Fibroblast of the aortic adventitia (primary cell): ENCODE measurements around the gene KRT222. TPM values are rescaled to one million over a fixed set of nuclear protein-coding genes. Genes with fewer than 3 reads are reported as not detected.

Experiments
- DNase-seq: peaks from one replicate; pipeline ENCODE4 v3.0.0-alpha.2; 2010; ENCODE audit warnings: low read depth
- H3K4me3 ChIP-seq: 2 replicates; pipeline ENCODE4 v1.5.1; 2011; ENCODE audit warnings: low read depth, mild to moderate bottlenecking, control low read depth, low read length, moderate library complexity
- total RNA-seq: library from RNA; depleted of rRNA; stranded (reverse); fragments of >200 nt; gene quantifications from 2 replicates; pipeline ENCODE4 v1.2.3, GENCODE V29; 2012; ENCODE audit warnings: low replicate concordance
- TF ChIP-seq, protein P1 (sequence below): IDR thresholded peaks from 2 replicates; pipeline ENCODE4 v1.5.1; 2011; ENCODE audit warnings: mild to moderate bottlenecking, low read length, control low read depth, inconsistent platforms; ENCODE audit not compliant: insufficient read depth

The KRT222 gene
- total RNA-seq, 1 donor, result not detected

- TF ChIP-seq, protein P1, sequence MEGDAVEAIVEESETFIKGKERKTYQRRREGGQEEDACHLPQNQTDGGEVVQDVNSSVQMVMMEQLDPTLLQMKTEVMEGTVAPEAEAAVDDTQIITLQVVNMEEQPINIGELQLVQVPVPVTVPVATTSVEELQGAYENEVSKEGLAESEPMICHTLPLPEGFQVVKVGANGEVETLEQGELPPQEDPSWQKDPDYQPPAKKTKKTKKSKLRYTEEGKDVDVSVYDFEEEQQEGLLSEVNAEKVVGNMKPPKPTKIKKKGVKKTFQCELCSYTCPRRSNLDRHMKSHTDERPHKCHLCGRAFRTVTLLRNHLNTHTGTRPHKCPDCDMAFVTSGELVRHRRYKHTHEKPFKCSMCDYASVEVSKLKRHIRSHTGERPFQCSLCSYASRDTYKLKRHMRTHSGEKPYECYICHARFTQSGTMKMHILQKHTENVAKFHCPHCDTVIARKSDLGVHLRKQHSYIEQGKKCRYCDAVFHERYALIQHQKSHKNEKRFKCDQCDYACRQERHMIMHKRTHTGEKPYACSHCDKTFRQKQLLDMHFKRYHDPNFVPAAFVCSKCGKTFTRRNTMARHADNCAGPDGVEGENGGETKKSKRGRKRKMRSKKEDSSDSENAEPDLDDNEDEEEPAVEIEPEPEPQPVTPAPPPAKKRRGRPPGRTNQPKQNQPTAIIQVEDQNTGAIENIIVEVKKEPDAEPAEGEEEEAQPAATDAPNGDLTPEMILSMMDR, result no peak
- H3K4me3 ChIP-seq, result no peak overlapping the region
- no peak for DNase-seq
Measured at GRCh38 chr17:40607641-40608040, 57.3 kb downstream of the KRT222 start.

- no peak for DNase-seq
- TF ChIP-seq, protein P1, result no peak
- H3K4me3 ChIP-seq, result no peak overlapping the region
Measured at GRCh38 chr17:40606548-40607353, 58.2 kb downstream of the KRT222 start.

DNA sequence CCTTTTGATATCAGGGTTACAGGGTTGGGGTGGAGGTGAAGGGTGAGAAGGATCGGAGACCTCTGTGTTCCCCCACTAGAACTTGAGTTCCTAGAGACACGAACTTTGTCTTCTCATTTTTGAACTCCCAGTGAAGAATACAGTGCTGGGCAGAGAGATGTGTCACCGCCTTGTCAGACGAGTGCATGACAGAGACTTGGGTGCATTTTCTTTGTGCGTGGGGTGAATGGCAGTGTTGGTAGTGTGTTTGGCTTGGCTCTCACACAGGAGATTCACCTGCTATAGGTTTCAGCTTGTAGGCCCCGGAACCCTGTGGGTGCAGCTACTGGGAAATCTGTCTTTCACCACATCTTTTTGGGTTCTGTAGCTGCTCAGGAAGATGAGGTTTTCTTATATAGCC is 59.7 kb downstream of the KRT222 start:
- TF ChIP-seq, protein P1, result no peak
- no peak for DNase-seq

More for the DNA sequence above, 59.7 kb downstream of the KRT222 start:
- H3K4me3 ChIP-seq, result no peak overlapping the region

Other genes starting within 250 kb of the KRT222 start
- gene TOP2A, start 247.3 kb downstream of the KRT222 start, total RNA-seq, result 25.3 and 145 TPM in 2 replicates
- gene IGFBP4, start 221.7 kb downstream of the KRT222 start, total RNA-seq, result 314 and 706 TPM in 2 replicates
- gene TNS4, start 163.6 kb downstream of the KRT222 start, total RNA-seq, result not detected in 2 replicates
- gene CCR7, start 99.7 kb downstream of the KRT222 start, total RNA-seq, result not detected in 2 replicates
- 112 and 119 TPM in 2 replicates for gene SMARCE1, start 17.4 kb downstream of the KRT222 start, total RNA-seq
- not detected in 2 replicates for gene KRT24, start 38.6 kb upstream of the KRT222 start, total RNA-seq
- not detected in 2 replicates for gene KRT25, start 90.2 kb upstream of the KRT222 start, total RNA-seq
- gene KRT26, start 107.0 kb upstream of the KRT222 start, total RNA-seq, result not detected in 2 replicates
- not detected in 2 replicates for gene KRT27, start 117.4 kb upstream of the KRT222 start, total RNA-seq
- not detected in 2 replicates for gene KRT28, start 134.8 kb upstream of the KRT222 start, total RNA-seq
- gene KRT10, start 157.4 kb upstream of the KRT222 start, total RNA-seq, result 12.2 TPM in 1 of 2 replicates, not detected in the other
- not detected in 2 replicates for gene KRT12, start 202.0 kb upstream of the KRT222 start, total RNA-seq
- gene KRT20, start 220.1 kb upstream of the KRT222 start, total RNA-seq, result not detected in 2 replicates